ENCODE measurements around the gene B3GAT1. TPM values are rescaled to one million over a fixed set of nuclear protein-coding genes. Genes with fewer than 3 reads are reported as not detected.

The B3GAT1 gene
- total RNA-seq, 1 donor from 2014 or later: 0.16 TPM

DNA sequence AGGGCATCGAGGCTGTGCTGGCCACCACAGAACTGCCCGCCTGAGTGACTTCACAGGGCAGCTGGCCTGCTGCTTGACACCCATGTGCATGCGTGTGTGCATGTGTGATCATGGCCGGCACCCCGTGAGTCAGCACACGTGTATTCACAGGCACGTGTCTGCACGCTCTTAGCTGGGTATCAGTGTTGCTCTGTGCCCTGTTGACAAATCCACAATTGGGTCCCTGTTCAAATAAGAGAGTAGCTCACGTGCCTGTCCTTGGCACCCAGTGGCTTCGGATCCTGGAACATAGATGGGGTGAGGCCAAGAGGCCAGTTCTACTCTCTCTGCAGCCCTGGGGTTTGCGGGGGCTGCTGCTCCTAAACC is 14.0 kb downstream of the B3GAT1 start:
- no peaks in the 10 kb centered on the region for H3K9me3 Mint-ChIP-seq
- H3K27me3 Mint-ChIP-seq: peaks cover 9% of the 10 kb centered on the region
- H3K4me1 Mint-ChIP-seq: no peaks in the 10 kb centered on the region
- no peak for DNase-seq
- H3K27ac Mint-ChIP-seq: no peak overlapping the region
- no peaks in the 10 kb centered on the region for H3K36me3 Mint-ChIP-seq (ENCODE audit: low read depth)
- intact Hi-C loops (cut with micrococcal nuclease): no loop called here
- H3K4me3 Mint-ChIP-seq: no peak overlapping the region

DNA sequence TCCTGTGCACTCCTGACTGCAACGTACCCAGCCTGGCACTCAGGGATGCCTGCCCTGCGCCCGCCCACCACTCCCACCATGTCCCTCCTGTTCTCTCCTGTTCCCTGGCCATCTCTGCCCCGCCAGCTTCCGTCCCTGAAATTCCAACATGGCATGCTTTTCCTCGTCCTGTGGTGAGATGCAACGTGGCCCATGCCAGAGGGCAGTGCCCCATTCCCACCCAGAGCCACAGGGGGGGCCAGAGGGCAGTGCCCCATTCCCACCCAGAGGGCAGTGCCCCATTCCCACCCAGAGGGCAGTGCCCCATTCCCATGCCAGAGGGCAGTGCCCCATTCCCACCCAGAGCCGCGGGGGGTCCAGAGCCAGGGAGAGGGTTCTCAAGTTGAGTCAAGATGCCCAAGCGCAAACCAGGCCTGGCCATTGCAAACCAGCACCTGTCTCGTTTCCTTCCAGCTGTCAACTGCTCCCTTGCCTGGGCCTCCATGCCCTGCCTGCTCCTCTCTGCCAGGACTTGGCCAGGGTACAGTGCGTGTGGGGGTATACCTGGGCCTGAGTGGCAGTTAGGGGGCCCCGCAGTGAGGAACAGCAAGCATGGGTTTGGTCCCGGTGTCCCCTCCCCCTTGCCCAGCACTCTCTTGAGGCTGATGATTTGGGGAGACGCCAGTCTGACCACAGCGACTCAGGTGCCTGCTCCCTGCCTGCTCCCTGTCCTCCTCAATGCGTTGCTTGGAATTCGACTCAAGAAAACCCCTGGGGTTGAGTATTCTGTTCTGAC is 14.6 kb downstream of the B3GAT1 start:
- Mint-ChIP-seq H3K4me1 (no peaks in the 10 kb centered on the region), H3K27ac (no peak overlapping the region), H3K36me3 (ENCODE audit: low read depth) (no peaks in the 10 kb centered on the region), H3K9me3 (no peaks in the 10 kb centered on the region), H3K27me3 (peaks cover 9% of the 10 kb centered on the region), H3K4me3 (no peak overlapping the region)
- no peak for DNase-seq
- intact Hi-C loops (cut with micrococcal nuclease): no loop called here

DNA sequence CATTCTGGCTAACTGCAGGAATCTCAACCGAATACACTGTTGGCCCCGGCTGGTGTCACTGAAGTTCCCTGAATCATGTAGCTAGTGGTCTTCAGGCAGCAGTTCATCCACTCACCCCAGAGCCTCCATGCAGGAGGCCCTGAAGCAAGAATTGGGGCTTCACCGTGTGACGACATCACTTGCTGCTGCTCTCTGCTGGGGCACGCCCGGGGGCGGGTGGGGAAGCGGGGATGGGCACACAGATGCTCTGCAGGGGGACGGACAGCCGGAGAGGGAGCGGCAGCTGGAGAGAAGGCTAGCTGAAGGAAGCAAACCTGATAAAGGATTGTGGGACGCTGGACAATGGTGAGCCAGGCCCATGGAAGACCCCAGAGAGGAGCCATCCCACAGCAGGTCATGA is 17.0 kb downstream of the B3GAT1 start:
- H3K4me3 Mint-ChIP-seq: no peak overlapping the region
- intact Hi-C loops (cut with micrococcal nuclease): no loop called here
- H3K27me3 Mint-ChIP-seq: peaks cover 3% of the 10 kb centered on the region
- no peaks in the 10 kb centered on the region for H3K9me3 Mint-ChIP-seq
- H3K36me3 Mint-ChIP-seq (ENCODE audit: low read depth): no peaks in the 10 kb centered on the region
- DNase-seq: no peak
- no peak overlapping the region for H3K27ac Mint-ChIP-seq
- H3K4me1 Mint-ChIP-seq: no peaks in the 10 kb centered on the region

DNA sequence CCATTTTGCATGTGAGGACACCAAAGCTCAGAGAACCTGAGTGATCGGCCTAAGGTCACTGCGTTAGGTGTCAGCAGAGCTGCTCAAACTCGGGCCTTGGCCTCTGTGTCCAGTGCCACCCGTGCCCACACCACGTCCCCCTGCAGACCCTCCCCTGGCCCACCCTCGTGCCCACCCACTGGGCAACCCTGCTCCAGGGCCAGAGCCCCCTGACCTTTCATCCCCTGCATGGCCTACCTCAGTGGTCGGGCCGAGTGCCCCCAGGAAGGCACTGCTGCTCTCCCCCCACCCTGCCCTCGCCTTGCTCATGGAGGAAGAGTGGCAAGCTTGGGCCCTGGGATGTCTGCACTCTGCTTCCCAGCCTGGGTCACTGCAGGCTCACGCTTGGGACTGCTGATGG is 17.7 kb downstream of the B3GAT1 start:
- no peak for DNase-seq
- H3K27ac Mint-ChIP-seq: no peak overlapping the region
- H3K4me1 Mint-ChIP-seq: no peaks in the 10 kb centered on the region
- intact Hi-C loops (cut with micrococcal nuclease): no loop called here
- H3K4me3 Mint-ChIP-seq: no peak overlapping the region
- H3K36me3 Mint-ChIP-seq (ENCODE audit: low read depth): no peaks in the 10 kb centered on the region
- peaks cover 3% of the 10 kb centered on the region for H3K27me3 Mint-ChIP-seq
- H3K9me3 Mint-ChIP-seq: no peaks in the 10 kb centered on the region

DNA sequence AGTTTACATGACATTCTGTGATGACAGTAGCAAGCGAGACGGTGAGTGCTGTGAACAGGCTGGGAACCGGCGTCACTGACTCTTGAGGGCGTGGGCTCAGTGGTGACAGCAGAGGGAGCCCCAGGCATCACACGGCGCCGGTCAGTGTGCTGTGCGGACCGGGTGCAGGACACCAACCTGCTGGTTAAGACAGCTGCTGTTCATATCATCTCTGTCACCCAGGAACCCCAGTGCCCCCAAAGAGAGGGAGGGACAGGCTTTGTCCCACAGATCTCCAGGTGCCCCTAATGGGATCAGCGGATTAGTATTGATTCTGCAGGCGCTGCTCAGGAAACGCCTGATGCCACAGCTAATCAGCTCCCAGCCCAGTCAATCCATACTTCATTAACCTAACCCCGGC is 18.4 kb downstream of the B3GAT1 start:
- DNase-seq: no peak
- Mint-ChIP-seq H3K4me1 (peaks cover 1% of the 10 kb centered on the region), H3K4me3 (no peak overlapping the region), H3K27me3 (peaks cover 3% of the 10 kb centered on the region), H3K36me3 (ENCODE audit: low read depth) (no peaks in the 10 kb centered on the region), H3K9me3 (no peaks in the 10 kb centered on the region), H3K27ac (no peak overlapping the region)
- intact Hi-C loops (cut with micrococcal nuclease): no loop called here

DNA sequence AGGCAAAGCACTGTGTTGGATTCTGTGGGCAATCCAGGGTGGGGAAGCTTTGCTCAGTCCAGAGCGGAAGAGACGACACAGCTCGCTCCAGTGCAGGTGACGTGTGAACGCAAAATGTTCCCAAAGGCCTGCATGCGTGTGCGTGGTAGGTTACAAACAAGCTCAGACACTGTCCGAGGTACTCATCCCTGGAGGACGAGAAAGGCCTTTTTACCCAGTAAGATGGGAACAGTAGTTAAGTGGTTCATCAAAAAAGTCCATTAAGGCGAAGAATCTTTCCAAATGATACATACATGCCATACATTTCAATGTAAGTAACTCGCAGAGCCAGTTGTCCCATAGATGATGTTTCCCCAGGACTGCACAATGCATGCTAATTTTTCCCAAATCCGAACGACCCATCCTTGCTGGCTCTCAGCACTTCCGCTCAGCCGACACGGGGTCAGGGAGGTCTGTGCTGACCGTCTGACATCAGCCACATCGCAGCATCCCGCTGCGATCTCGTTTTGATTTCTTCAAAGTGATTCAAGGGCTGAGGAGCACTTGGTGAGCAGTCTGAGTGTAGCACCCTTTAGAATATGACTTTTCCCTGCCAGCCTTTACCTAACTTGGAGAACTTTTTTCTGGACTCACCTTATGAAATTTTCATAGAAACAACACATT is 19.0 kb downstream of the B3GAT1 start:
- intact Hi-C loops (cut with micrococcal nuclease): no loop called here
- H3K4me3 Mint-ChIP-seq: no peak overlapping the region
- no peak overlapping the region for H3K27ac Mint-ChIP-seq
- no peaks in the 10 kb centered on the region for H3K9me3 Mint-ChIP-seq
- H3K4me1 Mint-ChIP-seq: peaks cover 1% of the 10 kb centered on the region
- H3K27me3 Mint-ChIP-seq: peaks cover 3% of the 10 kb centered on the region
- no peaks in the 10 kb centered on the region for H3K36me3 Mint-ChIP-seq (ENCODE audit: low read depth)
- DNase-seq: no peak

DNA sequence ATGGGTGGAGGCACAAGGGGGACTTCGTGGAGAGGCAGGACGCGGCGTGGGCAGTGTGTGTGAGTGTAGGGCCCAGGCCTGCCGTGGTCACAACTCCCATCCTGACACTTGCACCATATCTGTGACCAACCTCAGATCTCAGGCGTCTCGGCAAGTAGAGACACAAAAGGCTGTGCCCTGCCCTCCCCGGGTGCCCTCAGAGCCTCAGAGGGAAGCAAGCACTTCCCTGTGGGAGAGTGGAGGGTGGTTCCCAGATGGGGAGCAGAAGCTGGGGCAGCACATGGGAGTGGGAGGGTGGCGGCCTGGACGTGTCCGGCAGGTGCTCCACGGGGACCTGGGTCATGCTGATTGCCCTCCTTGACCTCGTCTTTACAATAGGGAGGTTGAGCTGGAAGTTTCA is 20.4 kb downstream of the B3GAT1 start:
- H3K4me3 Mint-ChIP-seq: no peak overlapping the region

DNA sequence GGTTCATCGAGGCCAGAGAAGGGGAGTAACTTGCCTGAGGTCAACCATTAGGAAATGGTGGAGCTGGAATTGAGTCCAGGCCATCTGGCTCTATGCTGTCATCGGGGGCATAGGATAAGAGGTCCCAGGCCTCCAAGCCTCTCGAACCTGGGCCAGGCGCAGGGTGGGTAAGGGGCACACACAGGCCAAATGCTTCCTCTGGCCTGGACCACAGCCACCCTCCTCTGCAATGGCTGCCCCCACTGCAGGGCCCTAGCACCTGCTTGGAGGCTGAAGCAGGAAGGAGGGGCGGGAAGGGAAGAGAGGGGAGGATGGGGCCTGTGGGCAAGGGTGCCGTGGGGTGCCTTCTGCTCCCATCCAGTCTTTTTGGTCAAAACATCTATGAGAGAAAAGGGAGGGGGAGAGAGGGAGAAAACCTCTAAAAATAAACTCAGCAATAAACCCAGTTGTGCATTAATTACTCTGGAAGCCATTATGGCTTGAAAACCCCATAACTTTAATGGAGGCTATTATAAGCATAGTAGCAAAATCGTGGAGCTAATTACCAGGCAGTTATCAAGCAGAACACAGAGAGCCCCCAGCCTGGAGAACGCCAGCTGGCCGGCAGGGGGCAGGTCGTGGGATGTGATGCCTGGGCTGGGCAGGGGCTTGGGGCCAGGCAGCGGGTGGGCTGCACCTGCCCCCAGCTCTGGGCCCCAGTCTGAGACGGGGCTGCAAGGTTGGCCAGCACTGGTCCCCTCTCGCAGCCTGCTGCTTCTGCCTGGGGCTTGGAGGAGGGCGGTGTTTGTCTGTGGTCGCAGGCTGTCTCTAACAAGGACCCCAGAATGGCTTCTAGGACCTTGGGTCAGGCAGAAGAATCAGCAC is 21.1 kb downstream of the B3GAT1 start:
- H3K4me3 Mint-ChIP-seq: no peak overlapping the region
- intact Hi-C loops (cut with micrococcal nuclease): no loop called here
- H3K27ac Mint-ChIP-seq: no peak overlapping the region
- no peaks in the 10 kb centered on the region for H3K9me3 Mint-ChIP-seq
- H3K4me1 Mint-ChIP-seq: peaks cover 17% of the 10 kb centered on the region
- DNase-seq: no peak
- no peaks in the 10 kb centered on the region for H3K36me3 Mint-ChIP-seq (ENCODE audit: low read depth)
- H3K27me3 Mint-ChIP-seq: peaks cover 3% of the 10 kb centered on the region

More for the DNA sequence above, 20.4 kb downstream of the B3GAT1 start:
- Mint-ChIP-seq H3K4me1 (peaks cover 10% of the 10 kb centered on the region), H3K9me3 (no peaks in the 10 kb centered on the region), H3K27ac (no peak overlapping the region), H3K27me3 (peaks cover 3% of the 10 kb centered on the region), H3K36me3 (ENCODE audit: low read depth) (no peaks in the 10 kb centered on the region)
- intact Hi-C loops (cut with micrococcal nuclease): no loop called here
- no peak for DNase-seq

DNA sequence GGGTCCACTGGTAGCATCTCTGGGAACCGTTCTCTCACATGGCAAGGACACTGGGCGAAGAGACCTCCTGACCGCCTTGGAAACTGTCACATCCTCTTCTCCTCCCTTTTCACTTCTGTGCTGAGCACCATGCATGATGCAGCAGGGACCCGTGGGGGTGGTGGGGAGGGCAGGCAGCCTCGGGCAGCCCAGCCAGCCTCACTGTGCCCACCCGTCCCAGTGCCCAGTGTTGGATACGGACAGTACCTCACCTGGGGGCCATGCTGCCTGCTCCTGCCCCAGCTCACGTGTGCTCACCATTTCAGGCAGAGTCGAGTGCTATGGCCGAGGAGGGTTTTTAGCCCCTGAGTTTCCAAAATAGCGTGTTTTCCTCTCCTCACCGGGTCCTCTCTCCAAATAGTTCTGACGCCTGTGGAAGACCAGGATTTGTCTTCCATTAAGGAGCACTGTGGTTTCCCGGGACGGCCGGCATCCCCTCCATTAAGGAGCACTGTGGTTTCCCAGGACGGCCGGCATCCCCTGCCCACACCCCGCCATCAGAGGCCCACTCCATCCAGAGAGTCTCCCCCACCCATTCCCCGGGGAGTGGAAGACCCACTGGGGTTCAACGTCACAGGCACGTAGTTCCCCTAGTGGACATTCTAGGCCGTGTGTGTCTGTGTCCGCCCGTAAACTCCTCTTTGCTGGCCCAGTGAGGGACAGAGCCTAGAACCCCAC is 22.4 kb downstream of the B3GAT1 start:
- Mint-ChIP-seq H3K4me1 (peaks cover 19% of the 10 kb centered on the region), H3K4me3 (no peak overlapping the region), H3K27me3 (peaks cover 5% of the 10 kb centered on the region), H3K27ac (no peak overlapping the region), H3K9me3 (no peaks in the 10 kb centered on the region), H3K36me3 (ENCODE audit: low read depth) (no peaks in the 10 kb centered on the region)
- intact Hi-C loops (cut with micrococcal nuclease): no loop called here
- no peak for DNase-seq

DNA sequence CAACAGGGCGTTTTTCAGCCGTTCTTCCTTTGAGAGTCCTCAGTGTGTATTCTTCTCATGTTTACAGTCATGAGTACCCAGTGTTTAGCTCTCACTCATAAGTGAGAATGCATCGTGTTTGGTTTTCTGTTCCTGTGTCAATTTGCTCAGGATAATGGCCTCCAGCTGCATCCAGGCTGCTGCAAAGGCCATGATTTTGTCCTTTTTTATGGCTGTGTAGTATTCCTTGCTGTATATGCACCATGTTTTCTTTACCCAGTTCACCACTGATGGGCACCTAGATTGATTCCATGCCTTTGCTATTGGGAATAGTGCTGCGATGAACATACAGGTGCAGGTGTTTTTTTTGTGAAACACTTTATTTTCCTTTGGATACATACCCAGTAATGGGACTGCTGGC is 23.5 kb downstream of the B3GAT1 start:
- H3K4me3 Mint-ChIP-seq: no peak overlapping the region
- no peaks in the 10 kb centered on the region for H3K36me3 Mint-ChIP-seq (ENCODE audit: low read depth)
- H3K4me1 Mint-ChIP-seq: peaks cover 19% of the 10 kb centered on the region
- no peak overlapping the region for H3K27ac Mint-ChIP-seq
- peaks cover 5% of the 10 kb centered on the region for H3K27me3 Mint-ChIP-seq
- intact Hi-C loops (cut with micrococcal nuclease): no loop called here
- DNase-seq: no peak
- no peaks in the 10 kb centered on the region for H3K9me3 Mint-ChIP-seq

DNA sequence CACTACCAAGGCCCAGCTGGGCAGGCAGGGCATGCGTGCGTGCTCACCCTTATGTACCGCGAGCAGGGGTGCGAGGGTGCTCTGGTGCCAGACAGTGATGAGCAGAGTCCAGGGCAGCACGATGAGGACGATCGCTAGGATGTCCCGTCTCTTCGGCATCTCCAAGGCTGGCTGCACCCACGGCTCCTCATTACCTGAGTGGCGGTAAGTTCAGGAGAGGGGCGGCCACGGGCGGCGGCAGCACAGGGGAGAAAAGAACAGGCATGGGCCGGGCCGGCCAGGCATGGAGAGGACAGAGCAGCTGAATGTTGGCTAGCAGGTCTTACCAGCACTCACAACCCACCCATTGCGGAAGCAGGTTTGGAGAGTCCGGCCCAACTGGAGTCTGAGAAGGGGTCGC is 24.5 kb downstream of the B3GAT1 start:
- no peak for DNase-seq
- no peaks in the 10 kb centered on the region for H3K9me3 Mint-ChIP-seq
- H3K4me3 Mint-ChIP-seq: peak overlapping the region; percentile 28
- intact Hi-C loops (cut with micrococcal nuclease): no loop called here
- peaks cover 19% of the 10 kb centered on the region for H3K4me1 Mint-ChIP-seq
- H3K27ac Mint-ChIP-seq: no peak overlapping the region
- H3K36me3 Mint-ChIP-seq (ENCODE audit: low read depth): no peaks in the 10 kb centered on the region
- peaks cover 2% of the 10 kb centered on the region for H3K27me3 Mint-ChIP-seq

DNA sequence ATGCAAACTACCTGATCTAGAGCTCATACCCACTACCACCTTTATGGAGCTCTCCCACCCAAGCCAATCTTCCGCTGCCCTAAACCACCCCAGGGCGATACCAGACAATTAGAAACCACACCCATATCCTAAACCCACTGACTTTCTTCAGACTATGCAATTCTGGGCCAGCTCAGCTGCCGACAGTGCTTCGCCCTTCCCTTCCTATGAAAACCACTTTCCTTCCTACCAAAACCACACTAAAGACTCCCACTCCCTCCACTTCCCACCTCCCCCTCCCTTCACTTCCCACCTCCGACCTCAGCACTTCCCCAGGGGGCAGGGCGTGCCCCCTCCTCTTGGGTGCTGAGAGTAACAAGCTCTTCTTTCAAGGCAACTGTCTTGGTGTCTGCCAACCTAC is 25.1 kb downstream of the B3GAT1 start:
- Mint-ChIP-seq H3K4me1 (peaks cover 19% of the 10 kb centered on the region), H3K4me3 (peak overlapping the region; percentile 28), H3K36me3 (ENCODE audit: low read depth) (no peaks in the 10 kb centered on the region), H3K9me3 (no peaks in the 10 kb centered on the region), H3K27ac (no peak overlapping the region), H3K27me3 (peaks cover 2% of the 10 kb centered on the region)
- DNase-seq: peak; percentile 60
- intact Hi-C loops (cut with micrococcal nuclease): no loop called here

DNA sequence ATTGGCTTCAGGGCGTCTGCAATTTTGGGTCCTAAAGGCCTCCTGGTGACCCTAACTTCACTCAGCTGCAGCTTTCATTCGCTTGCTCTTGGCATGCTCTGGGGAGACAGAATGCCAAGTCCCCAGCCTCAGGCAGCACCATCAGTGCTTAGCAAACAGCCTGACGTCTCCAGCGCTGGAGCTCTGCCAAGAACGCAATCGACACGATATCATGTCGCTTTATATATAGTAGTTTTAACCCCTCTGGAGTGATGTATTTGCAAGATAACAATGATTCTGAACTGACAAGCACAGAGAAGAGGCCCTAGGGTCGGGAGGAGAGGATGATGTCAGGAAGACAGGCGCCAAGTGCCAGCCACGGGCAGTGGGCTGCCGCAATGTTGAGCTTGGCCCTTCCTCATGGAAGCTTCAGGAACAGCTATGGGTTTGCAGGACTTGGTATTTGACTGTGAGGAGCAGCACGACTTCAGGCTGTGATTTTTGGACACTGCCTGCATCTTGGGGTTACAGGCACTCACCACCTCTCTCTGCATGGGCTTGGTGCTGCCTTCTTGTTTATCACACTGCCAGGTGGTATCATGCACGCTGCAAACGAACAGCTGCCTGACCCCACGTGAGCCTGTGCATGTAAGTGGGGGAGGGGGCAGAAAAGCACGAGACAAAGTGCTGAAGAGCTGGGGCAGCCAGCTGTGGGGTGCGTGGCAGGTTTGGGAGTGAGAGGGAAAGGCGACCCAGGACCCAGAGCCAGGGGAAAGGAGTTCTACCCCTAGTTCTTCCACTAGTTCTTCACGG is 26.1 kb downstream of the B3GAT1 start:
- H3K4me3 Mint-ChIP-seq: no peak overlapping the region
- H3K4me1 Mint-ChIP-seq: peaks cover 19% of the 10 kb centered on the region
- no peaks in the 10 kb centered on the region for H3K9me3 Mint-ChIP-seq

More for the DNA sequence above, 26.1 kb downstream of the B3GAT1 start:
- Mint-ChIP-seq H3K36me3 (ENCODE audit: low read depth) (no peaks in the 10 kb centered on the region), H3K27ac (no peak overlapping the region), H3K27me3 (peaks cover 2% of the 10 kb centered on the region)
- intact Hi-C loops (cut with micrococcal nuclease): no loop called here
- no peak for DNase-seq
